ENCODE measurements around the gene TBCC. TPM values are rescaled to one million over a fixed set of nuclear protein-coding genes. Genes with fewer than 3 reads are reported as not detected.

Gene TBCC
- total and polyA plus RNA-seq, 2 experiments from 2014 or later = 30.2 to 31.5 TPM

- Histone ChIP-seq H3K4me3 (peak overlapping the region; percentile 91), H2AFZ (peak overlapping the region; percentile 80), H3K27ac (peak overlapping the region; percentile 100), H3K79me2 (peaks cover 72% of the 10 kb centered on the region), H4K20me1 (ENCODE audit: insufficient read depth, poor library complexity, severe bottlenecking) (peaks cover 5% of the 10 kb centered on the region), H3K9me3 (ENCODE audit: low read depth) (no peaks in the 10 kb centered on the region), H3K9me2 (replicated peaks; ENCODE audit: insufficient read depth) (no peaks in the 10 kb centered on the region), H3K27me3 (no peaks in the 10 kb centered on the region), H3K36me3 (replicated peaks; ENCODE audit: insufficient read depth, low read depth) (no peaks in the 10 kb centered on the region), H3K4me1 (ENCODE audit: insufficient read depth) (peaks cover 36% of the 10 kb centered on the region), H3K4me2 (peak overlapping the region; percentile 84)
- TF ChIP-seq EZH2 (IDR thresholded peaks at IDR 0.05; ENCODE audit: borderline replicate concordance) (no peak), EZH2phosphoT487 (IDR thresholded peaks at IDR 0.05; ENCODE audit: low read depth, severe bottlenecking, unreplicated experiment) (no peak)
- peak; percentile 86 for DNase-seq (ENCODE audit: low spot score)
- 0% methylated on average over 9 of the region's 51 CpGs for WGBS (ENCODE audit: low lambda C conversion rate, missing lambda C conversion rate)
Measured at GRCh38 chr6:42782689-42783176, 36.8 kb upstream of the TBCC start.

DNA sequence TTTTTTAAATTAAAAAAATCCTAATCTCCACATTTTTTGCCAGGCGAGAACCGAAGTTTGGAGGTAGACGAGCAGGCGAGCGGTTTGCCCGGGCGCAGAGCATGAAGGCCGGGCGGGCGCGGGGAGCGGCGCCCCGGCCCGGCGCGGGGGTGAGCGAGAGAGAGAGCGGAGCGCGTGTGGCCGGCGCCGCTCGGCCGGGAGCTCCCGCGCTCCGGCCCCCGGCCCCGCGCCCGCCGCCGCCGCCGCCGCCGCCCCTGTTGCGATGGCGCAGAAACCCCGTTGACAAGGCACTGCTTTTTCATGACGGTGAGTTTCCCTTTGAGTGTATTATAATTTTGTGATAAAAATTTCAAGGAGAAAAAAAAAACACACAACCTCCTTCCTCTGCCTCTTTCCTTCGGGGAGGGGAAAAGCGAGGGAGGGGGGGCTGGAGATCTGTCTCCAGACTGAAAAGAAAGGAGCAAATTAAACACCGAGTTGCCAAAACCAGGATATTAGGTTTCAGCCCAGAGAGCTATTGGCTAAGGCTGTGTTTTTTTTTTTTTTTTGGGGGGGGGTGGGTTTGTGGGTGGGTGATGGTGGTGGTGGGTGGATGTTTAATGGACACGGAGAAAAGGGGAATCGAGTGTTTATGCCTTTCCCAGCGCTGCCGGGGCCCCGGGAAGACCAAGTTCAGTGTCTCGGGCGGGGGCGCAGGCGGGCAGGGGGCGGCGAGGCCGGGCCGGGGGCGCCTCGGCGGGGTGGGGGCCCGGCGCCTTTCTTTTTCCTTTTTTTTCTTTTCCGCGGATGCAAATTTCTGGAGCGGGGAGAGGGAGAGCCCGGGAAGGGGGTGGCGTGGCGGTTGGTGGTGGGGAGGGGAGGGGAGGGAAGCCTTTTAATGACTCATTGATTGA lies 36.1 kb upstream of the TBCC start, which contains the start of gene BICRAL:
BICRAL (plus strand) TSS at position 257 of the 893 bp plus-strand sequence. CDS start 39,971 bp downstream, outside the sequence.
- 2% methylated on average over 44 of the region's 70 CpGs for WGBS (ENCODE audit: low lambda C conversion rate, missing lambda C conversion rate)
- Histone ChIP-seq H3K9me3 (ENCODE audit: low read depth) (no peaks in the 10 kb centered on the region), H3K36me3 (replicated peaks; ENCODE audit: insufficient read depth, low read depth) (no peaks in the 10 kb centered on the region), H3K27ac (peak within 1 kb of the TSS; percentile 100), H3K4me2 (peak within 1 kb of the TSS; percentile 84), H3K79me2 (peaks cover 65% of the 10 kb centered on the region), H2AFZ (peak within 1 kb of the TSS; percentile 80), H3K4me3 (peak within 1 kb of the TSS; percentile 91), H3K27me3 (no peaks in the 10 kb centered on the region), H3K9me2 (replicated peaks; ENCODE audit: insufficient read depth) (no peaks in the 10 kb centered on the region), H4K20me1 (ENCODE audit: insufficient read depth, poor library complexity, severe bottlenecking) (no peaks in the 10 kb centered on the region), H3K4me1 (ENCODE audit: insufficient read depth) (peaks cover 36% of the 10 kb centered on the region)
- DNase-seq (ENCODE audit: low spot score) = peak; percentile 73
- TF ChIP-seq EZH2 (IDR thresholded peaks at IDR 0.05; ENCODE audit: borderline replicate concordance) = no peak
- TF ChIP-seq EZH2phosphoT487 (IDR thresholded peaks at IDR 0.05; ENCODE audit: low read depth, severe bottlenecking, unreplicated experiment) = no peak
- TF ChIP-seq, protein P1, sequence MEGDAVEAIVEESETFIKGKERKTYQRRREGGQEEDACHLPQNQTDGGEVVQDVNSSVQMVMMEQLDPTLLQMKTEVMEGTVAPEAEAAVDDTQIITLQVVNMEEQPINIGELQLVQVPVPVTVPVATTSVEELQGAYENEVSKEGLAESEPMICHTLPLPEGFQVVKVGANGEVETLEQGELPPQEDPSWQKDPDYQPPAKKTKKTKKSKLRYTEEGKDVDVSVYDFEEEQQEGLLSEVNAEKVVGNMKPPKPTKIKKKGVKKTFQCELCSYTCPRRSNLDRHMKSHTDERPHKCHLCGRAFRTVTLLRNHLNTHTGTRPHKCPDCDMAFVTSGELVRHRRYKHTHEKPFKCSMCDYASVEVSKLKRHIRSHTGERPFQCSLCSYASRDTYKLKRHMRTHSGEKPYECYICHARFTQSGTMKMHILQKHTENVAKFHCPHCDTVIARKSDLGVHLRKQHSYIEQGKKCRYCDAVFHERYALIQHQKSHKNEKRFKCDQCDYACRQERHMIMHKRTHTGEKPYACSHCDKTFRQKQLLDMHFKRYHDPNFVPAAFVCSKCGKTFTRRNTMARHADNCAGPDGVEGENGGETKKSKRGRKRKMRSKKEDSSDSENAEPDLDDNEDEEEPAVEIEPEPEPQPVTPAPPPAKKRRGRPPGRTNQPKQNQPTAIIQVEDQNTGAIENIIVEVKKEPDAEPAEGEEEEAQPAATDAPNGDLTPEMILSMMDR (IDR thresholded peaks at IDR 0.05; ENCODE audit: poor library complexity) = no peak

GRCh38 chr6:42781546-42781795 lies 35.6 kb upstream of the TBCC start:
- DNase-seq (ENCODE audit: low spot score) = no peak
- Histone ChIP-seq H3K27me3 (no peaks in the 10 kb centered on the region), H4K20me1 (ENCODE audit: insufficient read depth, poor library complexity, severe bottlenecking) (no peaks in the 10 kb centered on the region), H3K4me3 (peak overlapping the region; percentile 58), H3K9me2 (replicated peaks; ENCODE audit: insufficient read depth) (no peaks in the 10 kb centered on the region), H3K4me1 (ENCODE audit: insufficient read depth) (peaks cover 34% of the 10 kb centered on the region), H3K79me2 (peaks cover 59% of the 10 kb centered on the region), H3K4me2 (peak overlapping the region; percentile 84), H2AFZ (peak overlapping the region; percentile 19), H3K9me3 (ENCODE audit: low read depth) (no peaks in the 10 kb centered on the region), H3K27ac (peak overlapping the region; percentile 100), H3K36me3 (replicated peaks; ENCODE audit: insufficient read depth, low read depth) (no peaks in the 10 kb centered on the region)
- 7% methylated on average over 4 of the region's 4 CpGs for WGBS (ENCODE audit: low lambda C conversion rate, missing lambda C conversion rate)
- TF ChIP-seq, protein P1 (IDR thresholded peaks at IDR 0.05; ENCODE audit: poor library complexity) = no peak
- no peak for TF ChIP-seq EZH2 (IDR thresholded peaks at IDR 0.05; ENCODE audit: borderline replicate concordance)

DNA sequence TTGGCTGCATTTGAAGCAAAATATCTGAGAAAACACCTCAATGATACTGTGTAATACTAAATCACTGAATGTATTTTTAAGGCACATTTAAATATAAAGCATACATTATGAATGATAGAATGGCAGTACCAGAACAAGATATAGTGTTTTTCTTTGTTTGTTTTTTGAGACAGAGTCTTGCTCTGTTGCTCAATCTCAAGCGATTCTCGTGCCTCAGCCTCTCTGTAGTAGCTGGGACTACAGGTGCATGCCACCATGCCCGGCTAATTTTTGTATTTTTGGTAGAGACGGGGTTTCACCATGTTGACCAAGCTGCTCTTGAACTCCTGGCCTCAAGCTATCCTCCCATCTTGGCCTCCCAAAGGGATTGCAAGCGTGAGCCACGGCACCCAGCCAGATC lies 33.6 kb upstream of the TBCC start:
- no peaks in the 10 kb centered on the region for H3K9me2 ChIP-seq (replicated peaks; ENCODE audit: insufficient read depth)
- no peak overlapping the region for H2AFZ ChIP-seq
- WGBS (ENCODE audit: low lambda C conversion rate, missing lambda C conversion rate) = 94% methylated on average over 6 of the region's 6 CpGs

More for the DNA sequence above, 33.6 kb upstream of the TBCC start:
- no peaks in the 10 kb centered on the region for H4K20me1 ChIP-seq (ENCODE audit: insufficient read depth, poor library complexity, severe bottlenecking)
- no peak overlapping the region for H3K4me2 ChIP-seq
- peaks cover 39% of the 10 kb centered on the region for H3K79me2 ChIP-seq
- peaks cover 14% of the 10 kb centered on the region for H3K4me1 ChIP-seq (ENCODE audit: insufficient read depth)
- no peaks in the 10 kb centered on the region for H3K27me3 ChIP-seq
- H3K4me3 ChIP-seq = no peak overlapping the region
- H3K36me3 ChIP-seq (replicated peaks; ENCODE audit: insufficient read depth, low read depth) = no peaks in the 10 kb centered on the region
- TF ChIP-seq, protein P1 (IDR thresholded peaks at IDR 0.05; ENCODE audit: poor library complexity) = no peak
- no peak for DNase-seq (ENCODE audit: low spot score)
- H3K9me3 ChIP-seq (ENCODE audit: low read depth) = no peaks in the 10 kb centered on the region
- H3K27ac ChIP-seq = no peak overlapping the region

All from hepatocyte (in vitro differentiated cells).